NCI-H446 (cell line): ENCODE results near the gene CC2D2B.

Experiments used
- DNase-seq, 2 experiments: peaks; one replicate each; lab custom pipeline; 2025; lab: John Stamatoyannopoulos, UW

The CC2D2B gene

GRCh38 chr10:96075977-96076376 is 168.2 kb downstream of the CC2D2B start:
- DNase-seq, result no peak

- no peak for DNase-seq
Observed at GRCh38 chr10:96077156-96077555, 169.4 kb downstream of the CC2D2B start.

- DNase-seq, result no peak
Observed at GRCh38 chr10:96082153-96082552, 174.4 kb downstream of the CC2D2B start.
